GM12878 (cell line): Measurements from ENCODE around the gene ANO1. TPM values are rescaled to one million over a fixed set of nuclear protein-coding genes. Genes with fewer than 3 reads are reported as not detected.

Experiments used
- ATAC-seq: fragments of 200-7000 bp; cut with Tn5 transposase; 3 replicates; pipeline ENCODE4 v1.9.1; 2020; ENCODE audit warnings: mild to moderate bottlenecking, moderate library complexity
- BruUV-seq: library from RNA; stranded (reverse); fragments of 400-500 nt; replicated peaks from 2 replicates; lab custom pipeline; 2021; lab: Mats Ljungman, UMichigan
- CTCF ChIA-PET: fragments of 300-600 bp; sonication (Branson Sonifier 250); formaldehyde crosslinking; extraction: SDS; loops from one replicate; lab custom pipeline; 2021; ENCODE audit warnings: inconsistent platforms; lab: Yijun Ruan, JAX
- POLR2A ChIA-PET: fragments of 350-600 bp; formaldehyde crosslinking; extraction: SDS; loops from one replicate; lab custom pipeline; 2021; ENCODE audit warnings: inconsistent platforms; lab: Charles Lee
- RAD21 ChIA-PET: fragments of 300-600 bp; sonication (Branson Sonifier 250); formaldehyde crosslinking; loops from one replicate; lab custom pipeline; 2023; ENCODE audit warnings: antibody characterized with exemption; ENCODE audit not compliant: unreplicated experiment; lab: Charles Lee
- SMC1A ChIA-PET: fragments of 300-600 bp; sonication (Branson Sonifier 250); formaldehyde crosslinking; loops from one replicate; lab custom pipeline; 2023; ENCODE audit not compliant: unreplicated experiment, uncharacterized antibody; lab: Charles Lee
- DNase-seq: peaks from one replicate; pipeline ENCODE4 v3.0.0-alpha.2; 2011; ENCODE audit warnings: low read depth, low spot score
- FAIRE-seq: peaks from 3 replicates; lab custom pipeline; 2011; peaks lifted over from hg19 to GRCh38; lab: Jason Lieb, UNC
- H2AFZ ChIP-seq: 2 replicates; pipeline ENCODE4 v1.6.0; 2011; ENCODE audit warnings: low read depth, low read length, control low read depth; ENCODE audit not compliant: control insufficient read depth
- H3K27ac ChIP-seq: 2 replicates; pipeline ENCODE4 v1.5.1; 2011; ENCODE audit warnings: control low read depth; ENCODE audit not compliant: control insufficient read depth, insufficient read depth
- H3K27me3 ChIP-seq, 2 experiments: replicated peaks in 1 of 2; 2 replicates each; pipeline versions ENCODE4 v1.6.0 to v1.6.1; 2011; ENCODE audit warnings: low read length in 1 of 2; ENCODE audit not compliant: control insufficient read depth in 2 of 2, insufficient read depth in 2 of 2
- H3K36me3 ChIP-seq, 2 experiments: 2 replicates each; pipeline ENCODE4 v1.5.1; 2011; ENCODE audit warnings: low read length in 1 of 2; ENCODE audit not compliant: control insufficient read depth in 2 of 2, insufficient read depth in 2 of 2
- H3K4me1 ChIP-seq: 2 replicates; pipeline ENCODE4 v1.6.1; 2011; ENCODE audit warnings: mild to moderate bottlenecking, low read length, moderate library complexity, mixed read lengths; ENCODE audit not compliant: control insufficient read depth, insufficient read depth
- H3K4me2 ChIP-seq: 2 replicates; pipeline ENCODE4 v1.6.0; 2011; ENCODE audit warnings: control low read depth; ENCODE audit not compliant: control insufficient read depth, insufficient read depth
- H3K4me3 ChIP-seq: fragments of 200-600 bp; sonication (generic); 2 replicates; pipeline ENCODE4 v1.5.1; 2016
- H3K79me2 ChIP-seq: 2 replicates; pipeline ENCODE4 v1.6.0; 2011; ENCODE audit warnings: low read length; ENCODE audit not compliant: control insufficient read depth, insufficient read depth
- H3K9ac ChIP-seq: 2 replicates; pipeline ENCODE4 v1.8.0; 2011; ENCODE audit warnings: low read length, control low read depth, mixed read lengths; ENCODE audit not compliant: control insufficient read depth, insufficient read depth
- H3K9me3 ChIP-seq: replicated peaks from 3 replicates; pipeline ENCODE4 v1.5.1; 2011; ENCODE audit warnings: mild to moderate bottlenecking, low read length; ENCODE audit not compliant: control insufficient read depth, insufficient read depth
- H4K20me1 ChIP-seq: 2 replicates; pipeline ENCODE4 v1.6.0; 2011; ENCODE audit not compliant: control insufficient read depth, insufficient read depth
- BCLAF1 ChIP-seq: fragments of 450-650 bp; IDR thresholded peaks from 2 replicates; pipeline ENCODE4 v1.6.1; 2017; ENCODE audit warnings: antibody characterized with exemption, mild to moderate bottlenecking, moderate library complexity
- EGR1 ChIP-seq, 2 experiments: IDR thresholded peaks; 1 replicate in 1 of 2; 2 replicates in 1 of 2; pipeline ENCODE4 v1.6.1; 2011 to 2012; ENCODE audit warnings: low read depth in 2 of 2, low read length in 2 of 2, borderline replicate concordance in 1 of 2, mild to moderate bottlenecking in 1 of 2, moderate library complexity in 1 of 2
- HCFC1 ChIP-seq: fragments of 150-350 bp; IDR thresholded peaks from 2 replicates; pipeline ENCODE4 v1.6.1; 2014; ENCODE audit warnings: low read length
- MYC ChIP-seq: IDR thresholded peaks from 2 replicates; pipeline ENCODE4 v1.6.1; 2011; ENCODE audit warnings: mild to moderate bottlenecking, low read length, moderate library complexity, inconsistent platforms; ENCODE audit not compliant: insufficient read depth, insufficient replicate concordance, insufficient read length, severe bottlenecking
- POLR2AphosphoS2 ChIP-seq: IDR thresholded peaks from 2 replicates; pipeline ENCODE4 v1.6.1; 2011; ENCODE audit warnings: low read depth, mild to moderate bottlenecking, low read length, improper control_type of control experiment, moderate library complexity
- PRDM15 ChIP-seq: fragments of 450-650 bp; formaldehyde crosslinking; IDR thresholded peaks from 2 replicates; pipeline ENCODE4 v1.4.0; 2020; ENCODE audit warnings: mild to moderate bottlenecking, moderate library complexity
- STAT3 ChIP-seq: IDR thresholded peaks from 2 replicates; pipeline ENCODE4 v1.6.1; 2011; ENCODE audit warnings: low read depth, low read length, improper control_type of control experiment
- ZBTB11 ChIP-seq: fragments of 450-650 bp; formaldehyde crosslinking; IDR thresholded peaks from 2 replicates; pipeline ENCODE4 v1.5.0; 2022; ENCODE audit warnings: mild to moderate bottlenecking, missing genetic modification characterization
- ZNF217 ChIP-seq: fragments of 450-650 bp; IDR thresholded peaks from 2 replicates; pipeline ENCODE4 v1.6.1; 2017; ENCODE audit warnings: antibody characterized with exemption, mild to moderate bottlenecking
- WGBS: methylation state at CpG from one replicate; pipeline ENCODE4 v1.1.6; 2016; ENCODE audit warnings: low lambda C conversion rate; ENCODE audit not compliant: insufficient replicate concordance, insufficient coverage; ENCODE audit errors: missing lambda C conversion rate; 5-methylcytosine and 5-hydroxymethylcytosine counted together
- in situ Hi-C: fragments of 300-500 bp; cut with MboI; formaldehyde crosslinking; loops from 9 replicates; pipeline ENCODE4 v1.14.3; 2018; ENCODE audit warnings: mixed read lengths
- intact Hi-C: fragments of 100-400 bp; cut with micrococcal nuclease; formaldehyde crosslinking; loops from one replicate; pipeline ENCODE4 v1.14.2; 2022; ENCODE audit not compliant: unreplicated experiment
- polyA plus RNA-seq, 11 experiments: library from polyadenylated mRNA; depleted of rRNA in 4 of 11; unstranded in 6 of 11; stranded (reverse) in 5 of 11; fragments of >200 nt; fragmentation: Nextera tagmentation in 4 of 11; fragmentation: Illumina TruSeq in 1 of 11; extraction: Ambion mirVana in 4 of 11; extraction: Trizol in 1 of 11; gene quantifications; 1 replicate in 1 of 11; 2 replicates in 10 of 11; pipeline versions ENCODE4 v1.2.1 to v1.2.3, GENCODE V29; 2011 to 2016; ENCODE audit warnings: inconsistent platforms in 2 of 11, missing spikeins in 2 of 11, low read depth in 1 of 11
- total RNA-seq, 4 experiments: library from RNA; depleted of rRNA in 3 of 4; stranded (reverse); fragments of >200 nt in 3 of 4; fragmentation: Illumina TruSeq in 1 of 4; extraction: Trizol in 1 of 4; gene quantifications; 2 replicates each; pipeline versions ENCODE4 v1.2.1 to v1.2.3, GENCODE V29; 2013 to 2021

Gene ANO1
- total and polyA plus RNA-seq, 10 of the 15 experiments (the other 5 are each of a cell fraction or from before 2014, with no cell fraction given) = 0.01 to 0.38 (median 0.06) TPM; not detected in 7

GRCh38 chr11:70032943-70033710, 45.0 kb upstream of the ANO1 start:
- H3K79me2 ChIP-seq = no peaks in the 10 kb centered on the region
- H3K27me3 ChIP-seq = no peaks in the 10 kb centered on the region; a peak in 1 of 4 replicates
- no peak overlapping the region for H3K9ac ChIP-seq
- POLR2A ChIA-PET = no interaction called here
- SMC1A ChIA-PET = no interaction called here
- H3K27ac ChIP-seq = no peak overlapping the region
- RAD21 ChIA-PET = no interaction called here
- CTCF ChIA-PET = interaction anchor here (0.7 kb wide), 1 partner anchor 190 kb away, joined by 5 read pairs; no protein-coding TSS in a partner anchor
- H3K4me3 ChIP-seq = no peak overlapping the region
- no TSS peak for BruUV-seq
- H3K4me2 ChIP-seq = no peak overlapping the region
- H3K4me1 ChIP-seq = no peaks in the 10 kb centered on the region
- intact Hi-C loops = no loop called here
- ATAC-seq (no peak), DNase-seq (no peak), FAIRE-seq (no peak)
- no peak overlapping the region for H2AFZ ChIP-seq
- 9% methylated on average over 19 of the region's 19 CpGs for WGBS
- in situ Hi-C loops = no loop called here
- H4K20me1 ChIP-seq = no peaks in the 10 kb centered on the region
- no peaks in the 10 kb centered on the region for H3K36me3 ChIP-seq
- H3K9me3 ChIP-seq = no peaks in the 10 kb centered on the region; the same call in 2 of the 3 replicates
- no peak for TF ChIP-seq HCFC1
- TF ChIP-seq MYC = no peak
- no peak for TF ChIP-seq POLR2AphosphoS2
- no peak for TF ChIP-seq ZNF217
- TF ChIP-seq STAT3 = no peak
- no peak for TF ChIP-seq BCLAF1
- no peak for TF ChIP-seq PRDM15 (CRISPR knock-in tag)
- TF ChIP-seq ZBTB11 (CRISPR knock-in tag) = no peak
- TF ChIP-seq EGR1 (IDR thresholded peaks at IDR 0.05; ENCODE audit: borderline replicate concordance in 1 of 2, low read depth in 2 of 2, low read length in 2 of 2) = no peak
